AG04450 (cell line): ENCODE data around the gene IL21R. TPM values are rescaled to one million over a fixed set of nuclear protein-coding genes. Genes with fewer than 3 reads are reported as not detected.

Experiments
- CTCF ChIA-PET: fragments of 300-600, 350-600 bp; formaldehyde crosslinking; extraction: SDS; loops from one replicate; lab custom pipeline; 2022; ENCODE audit warnings: antibody characterized with exemption, inconsistent platforms; lab: Charles Lee
- POLR2A ChIA-PET: fragments of 350-600 bp; formaldehyde crosslinking; extraction: SDS; loops from one replicate; lab custom pipeline; 2021; ENCODE audit warnings: antibody characterized with exemption, inconsistent platforms; lab: Yijun Ruan, JAX
- DNase-seq: peaks from one replicate; pipeline ENCODE4 v3.0.0-alpha.2; 2011; ENCODE audit warnings: low read depth, low spot score
- H3K27ac ChIP-seq: one replicate; pipeline ENCODE4 v1.5.1; 2012; ENCODE audit warnings: low read depth, low read length, control low read depth
- H3K27me3 ChIP-seq: one replicate; pipeline ENCODE4 v1.6.0; 2012; ENCODE audit warnings: low read length; ENCODE audit not compliant: control insufficient read depth, insufficient read depth
- H3K4me3 ChIP-seq: 2 replicates; pipeline ENCODE4 v1.5.1; 2011; ENCODE audit warnings: mild to moderate bottlenecking, low read depth, low read length, control low read depth
- H3K9me3 ChIP-seq: 2 replicates; pipeline ENCODE4 v1.5.1; 2012; ENCODE audit warnings: low read length; ENCODE audit not compliant: control insufficient read depth, insufficient read depth
- polyA plus RNA-seq: library from polyadenylated mRNA; depleted of rRNA; stranded (reverse); fragments of >200 nt; gene quantifications from 2 replicates; pipeline ENCODE4 v1.2.3, GENCODE V29; 2011; rRNA removed
- TF ChIP-seq, protein P1 (sequence below): IDR thresholded peaks from 2 replicates; pipeline ENCODE4 v1.5.1; 2011; ENCODE audit warnings: low read depth, low read length, control low read depth, inconsistent platforms

IL21R gene
- polyA plus RNA-seq, 1 experiment: 0.57 TPM

DNA sequence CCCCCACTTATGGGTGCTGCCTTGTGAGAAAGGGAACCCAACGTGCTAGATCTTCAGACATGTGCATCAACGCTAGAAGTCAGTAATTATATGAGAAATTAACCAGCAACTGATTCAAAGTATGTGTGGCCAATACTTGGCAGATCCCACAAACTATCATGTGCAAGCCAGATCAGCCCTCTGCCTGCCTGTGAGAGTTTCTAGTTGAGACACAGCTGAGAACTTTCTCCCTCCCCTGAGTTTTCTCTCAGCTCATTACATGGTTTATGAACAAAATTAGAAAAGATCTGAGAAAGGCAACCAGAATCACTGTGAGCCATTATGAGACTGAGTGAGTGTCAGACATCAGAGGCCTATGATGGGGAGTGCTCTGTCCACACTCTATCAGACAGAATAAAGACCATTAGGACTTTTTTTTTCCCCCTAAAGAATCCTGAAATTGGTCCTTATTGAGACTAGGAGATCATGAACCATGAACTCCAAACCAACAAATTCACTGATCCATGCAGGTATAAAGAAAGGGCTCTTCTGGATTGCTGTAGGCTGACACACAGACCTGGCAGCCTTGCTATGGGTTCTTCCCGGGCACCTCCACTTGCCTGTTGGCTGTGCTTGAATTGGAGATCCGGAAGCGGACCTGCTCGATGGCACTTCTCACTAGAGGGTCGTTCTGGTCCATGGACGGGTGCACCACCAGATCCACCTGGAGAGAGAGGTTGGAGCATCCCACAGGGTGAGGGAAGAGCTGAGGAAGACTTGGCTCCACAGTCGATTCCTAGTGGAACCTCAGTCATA, 96.3 kb downstream of the IL21R start:
- TF ChIP-seq, protein P1, sequence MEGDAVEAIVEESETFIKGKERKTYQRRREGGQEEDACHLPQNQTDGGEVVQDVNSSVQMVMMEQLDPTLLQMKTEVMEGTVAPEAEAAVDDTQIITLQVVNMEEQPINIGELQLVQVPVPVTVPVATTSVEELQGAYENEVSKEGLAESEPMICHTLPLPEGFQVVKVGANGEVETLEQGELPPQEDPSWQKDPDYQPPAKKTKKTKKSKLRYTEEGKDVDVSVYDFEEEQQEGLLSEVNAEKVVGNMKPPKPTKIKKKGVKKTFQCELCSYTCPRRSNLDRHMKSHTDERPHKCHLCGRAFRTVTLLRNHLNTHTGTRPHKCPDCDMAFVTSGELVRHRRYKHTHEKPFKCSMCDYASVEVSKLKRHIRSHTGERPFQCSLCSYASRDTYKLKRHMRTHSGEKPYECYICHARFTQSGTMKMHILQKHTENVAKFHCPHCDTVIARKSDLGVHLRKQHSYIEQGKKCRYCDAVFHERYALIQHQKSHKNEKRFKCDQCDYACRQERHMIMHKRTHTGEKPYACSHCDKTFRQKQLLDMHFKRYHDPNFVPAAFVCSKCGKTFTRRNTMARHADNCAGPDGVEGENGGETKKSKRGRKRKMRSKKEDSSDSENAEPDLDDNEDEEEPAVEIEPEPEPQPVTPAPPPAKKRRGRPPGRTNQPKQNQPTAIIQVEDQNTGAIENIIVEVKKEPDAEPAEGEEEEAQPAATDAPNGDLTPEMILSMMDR: no peak
- H3K27ac ChIP-seq: no peak overlapping the region
- no peaks in the 10 kb centered on the region for H3K9me3 ChIP-seq
- no peaks in the 10 kb centered on the region for H3K27me3 ChIP-seq
- CTCF ChIA-PET: interaction anchor here (0.5 kb wide), 1 partner anchor 370 kb away, joined by 6 read pairs; no protein-coding TSS in a partner anchor
- no peak for DNase-seq
- POLR2A ChIA-PET: no interaction called here
- H3K4me3 ChIP-seq: no peak overlapping the region

DNA sequence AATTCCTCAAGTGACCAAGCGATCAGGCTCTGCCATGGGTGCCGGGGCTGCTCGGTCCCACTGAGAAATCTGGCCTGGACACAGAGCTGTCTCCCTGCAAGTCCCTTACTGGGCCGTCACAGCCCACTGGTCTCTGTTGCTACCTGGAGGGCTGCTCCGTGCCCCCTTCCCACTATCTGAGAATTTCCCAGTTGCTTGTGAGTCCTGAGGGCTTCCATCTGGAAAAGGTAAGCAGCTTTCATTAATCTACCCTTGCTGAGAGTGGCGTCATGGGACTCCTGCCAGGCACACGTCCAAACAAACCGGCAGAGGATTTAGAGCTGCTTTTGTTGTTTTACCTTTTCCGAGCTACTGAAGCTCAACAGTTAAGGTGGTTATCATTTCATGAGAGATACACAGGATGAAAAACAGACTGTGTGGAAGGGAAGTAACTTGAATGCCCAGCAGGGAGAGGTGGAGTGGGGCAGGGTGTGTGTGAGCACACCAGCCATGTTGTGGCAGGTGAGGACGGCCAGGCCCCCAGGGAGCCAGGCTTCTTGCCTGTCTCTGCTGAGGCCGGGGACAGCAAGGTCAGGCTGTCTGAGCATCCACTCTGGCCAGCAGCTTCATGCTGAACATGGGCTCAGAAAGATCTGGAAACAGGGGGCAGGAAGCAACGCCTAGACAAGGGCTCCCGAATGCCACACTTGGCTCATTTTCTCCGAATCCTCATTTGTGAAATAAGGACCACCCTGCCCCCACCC, 97.1 kb downstream of the IL21R start:
- TF ChIP-seq, protein P1: no peak
- H3K27me3 ChIP-seq: no peaks in the 10 kb centered on the region
- no peak overlapping the region for H3K4me3 ChIP-seq
- no peak overlapping the region for H3K27ac ChIP-seq
- DNase-seq: no peak
- no peaks in the 10 kb centered on the region for H3K9me3 ChIP-seq
- ChIA-PET POLR2A (no interaction called here), CTCF (no interaction called here)

DNA sequence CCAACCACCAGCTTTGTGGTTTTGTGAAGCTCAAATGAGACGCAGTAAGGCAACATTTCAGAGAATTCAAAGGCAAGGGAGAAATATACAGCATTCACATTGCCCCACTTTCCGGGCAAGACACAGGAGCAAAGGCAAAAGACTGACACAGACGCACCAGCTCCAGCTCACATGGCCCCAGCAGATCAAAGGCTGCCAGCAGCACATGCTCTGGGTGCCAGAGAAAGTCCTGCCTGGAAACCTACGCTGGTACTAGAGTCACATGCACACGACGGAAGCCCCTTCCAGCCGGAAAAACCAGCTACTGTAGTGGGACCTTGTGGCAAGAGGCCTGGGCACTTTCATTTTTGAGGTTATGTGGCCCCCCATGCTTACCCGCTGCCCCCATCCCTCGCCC, 97.7 kb downstream of the IL21R start:
- TF ChIP-seq, protein P1: no peak
- no peak for DNase-seq
- CTCF ChIA-PET: interaction anchor here (0.6 kb wide), 1 partner anchor 108 kb away, joined by 3 read pairs; no protein-coding TSS in a partner anchor
- Histone ChIP-seq H3K9me3 (no peaks in the 10 kb centered on the region), H3K27ac (no peak overlapping the region), H3K27me3 (no peaks in the 10 kb centered on the region), H3K4me3 (no peak overlapping the region)
- POLR2A ChIA-PET: no interaction called here

DNA sequence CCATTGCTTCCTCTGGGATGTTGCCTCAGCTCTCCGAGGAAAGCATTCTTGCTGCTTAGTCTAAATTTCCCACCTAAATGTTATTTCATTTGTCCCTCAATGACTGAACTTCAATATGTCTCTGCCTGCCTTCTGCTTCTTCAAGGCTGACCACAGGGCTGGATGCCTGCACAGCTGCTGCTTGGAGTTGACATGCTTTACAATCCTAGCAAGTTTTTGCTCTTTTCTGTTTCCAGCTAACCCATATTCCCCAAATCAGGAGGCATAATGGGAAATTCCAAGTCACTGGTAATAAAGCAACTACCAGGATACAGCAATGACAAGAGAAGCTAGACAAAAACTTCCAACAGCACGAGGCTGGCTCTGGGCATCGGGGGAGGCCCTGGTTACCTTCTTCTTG, 98.8 kb downstream of the IL21R start:
- Histone ChIP-seq H3K9me3 (no peaks in the 10 kb centered on the region), H3K4me3 (no peak overlapping the region), H3K27ac (no peak overlapping the region), H3K27me3 (no peaks in the 10 kb centered on the region)
- TF ChIP-seq, protein P1: no peak
- ChIA-PET CTCF (no interaction called here), POLR2A (interaction anchor here (0.6 kb wide), 1 partner anchor 240 kb away, joined by 5 read pairs; no protein-coding TSS in a partner anchor)
- no peak for DNase-seq

Other genes with a start within 250 kb of the IL21R start
- 2.5 and 2.8 TPM in 2 replicates for gene KDM8, start 198.6 kb upstream of the IL21R start, polyA plus RNA-seq
- gene NSMCE1, start 133.4 kb upstream of the IL21R start, polyA plus RNA-seq: 35.4 and 37.2 TPM in 2 replicates
- gene IL4R, start 88.2 kb upstream of the IL21R start, polyA plus RNA-seq: 31.1 and 44.1 TPM in 2 replicates
- 40.2 and 44.6 TPM in 2 replicates for gene GTF3C1, start 147.7 kb downstream of the IL21R start, polyA plus RNA-seq
- gene KATNIP, start 148.0 kb downstream of the IL21R start, polyA plus RNA-seq: 21.2 and 23.3 TPM in 2 replicates